Activated T-helper 1 cell treated with anti-CD3 and anti-CD28 coated beads, Interleukin-12 subunit alpha, Interleukin-12 subunit beta, Interleukin-2, Interleukin-4 antibody, amounts not matched to agents 30 ng/mL and 10 ng/mL and 1 ng/mL, durations not matched to agents 14 hours and 24 hours and 36 hours (primary cell): ENCODE data around the gene DES. TPM values are rescaled to one million over a fixed set of nuclear protein-coding genes. Genes with fewer than 3 reads are reported as not detected.
"Not testable (repeated sequence)": the region's sequence is repeated elsewhere in the genome, so short reads cannot be mapped to it uniquely, and the experiment has no call there.

Experiments
- DNase-seq: peaks from one replicate; pipeline ENCODE4 v3.0.0; 2021; ENCODE audit warnings: low spot score
- H3K27ac Mint-ChIP-seq: one replicate; pipeline ENCODE4 v1.8.0; 2021; ENCODE audit warnings: mild to moderate bottlenecking, mixed read lengths
- H3K27me3 Mint-ChIP-seq: one replicate; pipeline ENCODE4 v1.8.0; 2022; ENCODE audit warnings: mild to moderate bottlenecking, moderate library complexity, mixed read lengths; ENCODE audit not compliant: insufficient read depth
- H3K36me3 Mint-ChIP-seq: one replicate; pipeline ENCODE4 v1.8.0; 2021; ENCODE audit warnings: low read depth, mixed read lengths
- H3K4me1 Mint-ChIP-seq: one replicate; pipeline ENCODE4 v1.8.0; 2021; ENCODE audit warnings: low read depth, mixed read lengths
- H3K4me3 Mint-ChIP-seq: one replicate; pipeline ENCODE4 v1.8.0; 2021; ENCODE audit warnings: mild to moderate bottlenecking, moderate library complexity, mixed read lengths
- H3K9me3 Mint-ChIP-seq: one replicate; pipeline ENCODE4 v1.8.0; 2021; ENCODE audit warnings: mixed read lengths
- intact Hi-C: fragments of 100-400 bp; cut with micrococcal nuclease; formaldehyde crosslinking; loops from one replicate; pipeline ENCODE4 v1.15.1; 2024
- total RNA-seq: library from RNA; stranded (reverse); gene quantifications from 2 replicates; pipeline ENCODE4 v1.2.3, GENCODE V29; 2022

DES gene
- total RNA-seq, 1 donor from 2014 or later, result not detected

- no peaks in the 10 kb centered on the region for H3K4me1 Mint-ChIP-seq
- H3K27ac Mint-ChIP-seq, result no peak overlapping the region
- DNase-seq, result no peak
- H3K4me3 Mint-ChIP-seq, result no peak overlapping the region
- H3K36me3 Mint-ChIP-seq, result no peaks in the 10 kb centered on the region
- peaks cover 17% of the 10 kb centered on the region for H3K27me3 Mint-ChIP-seq
- no peaks in the 10 kb centered on the region for H3K9me3 Mint-ChIP-seq
- intact Hi-C loops, result no loop called here
Observed at GRCh38 chr2:219404291-219404910, 13.8 kb upstream of the DES start.

GRCh38 chr2:219404954-219405353 lies 13.2 kb upstream of the DES start:
- Mint-ChIP-seq H3K27me3 (peaks cover 20% of the 10 kb centered on the region), H3K27ac (no peak overlapping the region), H3K36me3 (no peaks in the 10 kb centered on the region), H3K4me1 (no peaks in the 10 kb centered on the region), H3K4me3 (no peak overlapping the region), H3K9me3 (no peaks in the 10 kb centered on the region)
- intact Hi-C loops, result no loop called here
- no peak for DNase-seq

- no peaks in the 10 kb centered on the region for H3K9me3 Mint-ChIP-seq
- H3K4me3 Mint-ChIP-seq, result no peak overlapping the region
- H3K27me3 Mint-ChIP-seq, result peaks cover 22% of the 10 kb centered on the region
- no peaks in the 10 kb centered on the region for H3K4me1 Mint-ChIP-seq
- H3K36me3 Mint-ChIP-seq, result no peaks in the 10 kb centered on the region
- intact Hi-C loops, result no loop called here
- H3K27ac Mint-ChIP-seq, result no peak overlapping the region
- no peak for DNase-seq
Observed at GRCh38 chr2:219405451-219405850, 12.7 kb upstream of the DES start.

GRCh38 chr2:219405958-219406860 lies 12.0 kb upstream of the DES start:
- intact Hi-C loops, result no loop called here
- Mint-ChIP-seq H3K27me3 (peaks cover 22% of the 10 kb centered on the region), H3K36me3 (no peaks in the 10 kb centered on the region), H3K9me3 (no peaks in the 10 kb centered on the region), H3K4me1 (no peaks in the 10 kb centered on the region), H3K27ac (no peak overlapping the region), H3K4me3 (no peak overlapping the region)
- DNase-seq, result no peak

GRCh38 chr2:219406861-219407230 lies 11.3 kb upstream of the DES start:
- intact Hi-C loops, result no loop called here
- Mint-ChIP-seq H3K4me1 (no peaks in the 10 kb centered on the region), H3K9me3 (no peaks in the 10 kb centered on the region), H3K36me3 (no peaks in the 10 kb centered on the region), H3K4me3 (no peak overlapping the region), H3K27ac (no peak overlapping the region), H3K27me3 (peaks cover 22% of the 10 kb centered on the region)
- DNase-seq, result no peak

GRCh38 chr2:219407343-219407742 lies 10.8 kb upstream of the DES start:
- intact Hi-C loops, H3K36me3 Mint-ChIP-seq, H3K4me3 Mint-ChIP-seq: not testable (repeated sequence)

GRCh38 chr2:219408204-219408603 lies 10.0 kb upstream of the DES start:
- Mint-ChIP-seq H3K4me1 (no peaks in the 10 kb centered on the region), H3K9me3 (no peaks in the 10 kb centered on the region), H3K27ac (no peak overlapping the region), H3K36me3 (no peaks in the 10 kb centered on the region), H3K4me3 (no peak overlapping the region), H3K27me3 (peaks cover 24% of the 10 kb centered on the region)
- intact Hi-C loops, result no loop called here
- DNase-seq, result no peak

More at GRCh38 chr2:219407343-219407742, 10.8 kb upstream of the DES start:
- peaks cover 19% of the 10 kb centered on the region for H3K27me3 Mint-ChIP-seq
- DNase-seq, H3K27ac Mint-ChIP-seq, H3K9me3 Mint-ChIP-seq, H3K4me1 Mint-ChIP-seq: not testable (repeated sequence)

GRCh38 chr2:219408631-219409030 lies 9.5 kb upstream of the DES start:
- DNase-seq, result no peak
- H3K27me3 Mint-ChIP-seq, result peaks cover 24% of the 10 kb centered on the region
- H3K4me3 Mint-ChIP-seq, result no peak overlapping the region
- H3K9me3 Mint-ChIP-seq, result no peaks in the 10 kb centered on the region
- no peaks in the 10 kb centered on the region for H3K4me1 Mint-ChIP-seq
- H3K36me3 Mint-ChIP-seq, result no peaks in the 10 kb centered on the region
- intact Hi-C loops, result no loop called here
- no peak overlapping the region for H3K27ac Mint-ChIP-seq

GRCh38 chr2:219409619-219410018 lies 8.6 kb upstream of the DES start:
- intact Hi-C loops, result no loop called here
- no peaks in the 10 kb centered on the region for H3K4me1 Mint-ChIP-seq
- H3K36me3 Mint-ChIP-seq, result no peaks in the 10 kb centered on the region
- no peak overlapping the region for H3K27ac Mint-ChIP-seq
- no peaks in the 10 kb centered on the region for H3K9me3 Mint-ChIP-seq
- no peak overlapping the region for H3K4me3 Mint-ChIP-seq
- no peak for DNase-seq
- peaks cover 25% of the 10 kb centered on the region for H3K27me3 Mint-ChIP-seq

GRCh38 chr2:219410390-219410789 lies 7.8 kb upstream of the DES start:
- H3K9me3 Mint-ChIP-seq, result no peaks in the 10 kb centered on the region
- no peaks in the 10 kb centered on the region for H3K36me3 Mint-ChIP-seq
- no peak overlapping the region for H3K27ac Mint-ChIP-seq
- H3K4me3 Mint-ChIP-seq, result no peak overlapping the region
- no peak for DNase-seq
- H3K27me3 Mint-ChIP-seq, result peaks cover 27% of the 10 kb centered on the region
- no peaks in the 10 kb centered on the region for H3K4me1 Mint-ChIP-seq
- intact Hi-C loops, result no loop called here

GRCh38 chr2:219414857-219415256 lies 3.3 kb upstream of the DES start:
- intact Hi-C loops, result no loop called here
- no peak for DNase-seq
- Mint-ChIP-seq H3K4me1 (no peaks in the 10 kb centered on the region), H3K36me3 (no peaks in the 10 kb centered on the region), H3K27ac (no peak overlapping the region), H3K27me3 (peaks cover 34% of the 10 kb centered on the region), H3K4me3 (no peak overlapping the region), H3K9me3 (no peaks in the 10 kb centered on the region)

- Mint-ChIP-seq H3K27me3 (peaks cover 34% of the 10 kb centered on the region), H3K4me1 (no peaks in the 10 kb centered on the region), H3K4me3 (no peak overlapping the region), H3K9me3 (no peaks in the 10 kb centered on the region), H3K36me3 (no peaks in the 10 kb centered on the region), H3K27ac (no peak overlapping the region)
- intact Hi-C loops, result no loop called here
- DNase-seq, result no peak
Observed at GRCh38 chr2:219415580-219416234, 2.5 kb upstream of the DES start.

GRCh38 chr2:219416235-219416602 lies 2.0 kb upstream of the DES start:
- Mint-ChIP-seq H3K27me3 (peaks cover 34% of the 10 kb centered on the region), H3K9me3 (no peaks in the 10 kb centered on the region), H3K27ac (no peak overlapping the region), H3K4me1 (no peaks in the 10 kb centered on the region), H3K36me3 (no peaks in the 10 kb centered on the region), H3K4me3 (no peak overlapping the region)
- intact Hi-C loops, result no loop called here
- DNase-seq, result no peak
